Stimulated activated CD4-positive, alpha-beta T cell treated with anti-CD3 and anti-CD28 coated beads, Interleukin-12 subunit alpha, Interleukin-12 subunit beta, amount 100 ng/mL, for 48 hours (primary cell): ENCODE data around the gene AR.

Experiments
- DNase-seq, 3 donors: peaks; one replicate each; pipeline ENCODE4 v3.0.0-alpha.2; 2020; ENCODE audit warnings: low read depth in 2 of 3, low spot score in 1 of 3

AR gene

GRCh38 chrX:67725471-67725870, 181.7 kb downstream of the AR start:
- no peak for DNase-seq

GRCh38 chrX:67726018-67726417, 182.2 kb downstream of the AR start:
- DNase-seq = no peak

GRCh38 chrX:67727576-67727975, 183.8 kb downstream of the AR start:
- no peak for DNase-seq

GRCh38 chrX:67730296-67730695, 186.5 kb downstream of the AR start:
- DNase-seq = no peak

GRCh38 chrX:67731061-67731460, 187.2 kb downstream of the AR start:
- DNase-seq = no peak

- DNase-seq = no peak
These were observed 189.0 kb downstream of the AR start for GRCh38 chrX:67732864-67733263.

- DNase-seq = no peak
These were observed 190.4 kb downstream of the AR start for GRCh38 chrX:67734111-67734753.

- no peak for DNase-seq
These were observed 205.7 kb downstream of the AR start for GRCh38 chrX:67749536-67749935.

GRCh38 chrX:67750694-67751093, 206.9 kb downstream of the AR start:
- no peak for DNase-seq

- no peak for DNase-seq
These were observed 215.2 kb downstream of the AR start for GRCh38 chrX:67759018-67759417.

GRCh38 chrX:67777148-67777547, 233.3 kb downstream of the AR start:
- DNase-seq = no peak

GRCh38 chrX:67779099-67779498, 235.3 kb downstream of the AR start:
- no peak for DNase-seq
